HG02610 (cell line): ENCODE results near the gene SLC41A1.

ENCODE experiments used
- ATAC-seq: cut with Tn5 transposase; IDR thresholded peaks from one replicate; pipeline ENCODE4 v1.9.1; 2021; ENCODE audit warnings: mild to moderate bottlenecking, moderate library complexity; ENCODE audit not compliant: unreplicated experiment

The SLC41A1 gene

DNA sequence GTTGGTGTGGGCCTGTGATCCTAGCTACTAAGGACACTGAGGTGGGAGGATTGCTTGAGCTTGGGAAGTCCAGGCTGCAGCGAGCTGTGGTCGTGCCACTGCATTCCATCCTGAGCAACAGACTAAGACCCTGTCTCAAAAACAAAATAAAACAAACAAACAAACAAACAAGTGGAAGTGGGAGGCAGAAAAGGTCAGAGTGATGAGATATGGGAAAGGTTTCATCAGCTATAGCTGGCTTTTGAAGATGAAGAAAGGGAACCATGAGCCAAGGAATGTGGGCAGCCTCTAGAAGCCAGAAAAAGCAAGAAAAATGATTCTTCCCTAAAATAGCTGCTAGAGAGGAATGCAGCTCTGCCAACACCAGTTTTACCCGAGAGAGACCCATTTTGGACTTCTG, 52.4 kb downstream of the SLC41A1 start:
- ATAC-seq: no peak

DNA sequence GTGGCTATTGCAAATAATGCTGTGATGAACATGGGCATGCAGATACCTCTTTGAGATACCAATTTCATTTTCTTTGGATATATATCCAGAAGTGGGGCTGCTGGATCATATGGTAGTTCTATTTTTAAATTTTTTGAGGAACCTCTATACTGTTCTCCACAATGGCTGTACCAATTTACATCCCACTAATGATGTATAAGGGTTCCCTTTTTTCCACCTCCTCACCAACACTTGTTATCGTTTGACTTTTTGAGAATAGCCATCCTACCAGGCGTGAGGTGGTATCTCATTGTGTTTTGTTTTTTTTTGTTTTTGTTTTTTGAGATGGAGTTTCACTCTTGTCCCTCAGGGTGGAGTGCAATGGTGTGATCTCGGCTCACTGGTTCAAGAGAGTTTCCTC, 56.4 kb downstream of the SLC41A1 start:
- no peak for ATAC-seq

DNA sequence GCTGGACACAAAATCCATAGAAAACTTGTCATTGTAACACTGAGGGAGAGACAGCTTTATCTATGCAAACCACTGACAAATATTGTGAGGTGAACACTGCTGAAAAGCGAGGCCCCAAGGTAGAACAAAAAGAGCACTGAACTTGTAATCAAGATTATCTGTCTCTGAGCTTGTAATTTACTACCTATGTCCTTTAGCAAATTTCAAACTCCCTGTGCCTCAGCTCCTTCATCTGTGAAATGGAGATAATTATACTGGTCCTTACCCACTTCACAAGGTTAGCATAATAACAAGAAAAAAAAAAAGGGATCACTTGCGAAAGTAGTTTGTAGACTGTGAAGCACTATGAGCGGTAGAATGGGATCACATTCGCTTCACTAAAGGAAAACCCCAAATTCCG, 58.1 kb downstream of the SLC41A1 start:
- no peak for ATAC-seq

- no peak for ATAC-seq
Observed at GRCh38 chr1:205751036-205751651, 61.9 kb downstream of the SLC41A1 start.

DNA sequence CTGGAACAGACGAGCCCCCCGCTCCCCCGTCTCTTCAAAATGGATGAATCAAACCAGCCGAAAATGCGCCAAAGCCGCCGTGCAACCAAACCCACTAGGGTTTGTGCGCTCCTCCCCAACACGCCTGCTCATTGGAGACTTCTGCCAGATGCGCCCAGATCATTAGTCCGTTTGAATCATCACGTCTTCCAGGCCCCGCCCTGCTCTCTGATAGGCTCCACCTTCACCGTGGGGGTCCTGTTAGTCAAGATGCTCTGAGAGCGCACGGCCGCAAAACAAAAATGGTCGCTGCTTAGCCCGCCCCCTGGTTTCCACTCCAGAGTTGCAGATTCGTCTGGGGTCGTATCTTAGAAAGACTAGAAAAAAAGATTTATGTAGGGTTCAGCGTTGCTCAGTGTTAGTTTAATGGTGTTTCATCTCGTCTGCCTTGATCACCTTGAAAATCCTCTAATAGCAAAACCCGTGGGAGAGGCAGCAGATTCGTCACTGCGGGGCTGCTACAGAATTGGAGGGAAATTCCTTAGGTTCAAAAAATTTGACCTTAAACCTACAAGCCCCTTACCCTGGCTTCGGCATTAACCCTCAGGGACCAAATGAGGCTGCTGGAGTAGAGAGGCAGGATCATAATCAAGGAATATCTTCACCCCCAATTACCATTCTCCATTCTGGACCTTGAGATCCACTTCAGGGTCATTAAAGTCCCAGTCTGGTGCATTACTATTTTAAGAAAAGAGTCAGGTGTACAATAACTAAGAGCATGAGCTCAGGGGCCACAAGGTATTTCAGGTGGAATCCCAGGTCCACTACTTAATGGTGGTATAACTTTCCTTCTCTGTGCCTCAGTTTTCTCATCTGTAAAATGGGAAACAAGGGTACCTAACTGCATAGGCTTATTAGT, 62.6 kb downstream of the SLC41A1 start, which contains the start of gene NUCKS1:
Gene NUCKS1 (minus strand): TSS at position 45 of the 898 bp plus-strand sequence. CDS start 209 bp downstream, outside the sequence.
- peak; percentile 84 for ATAC-seq

- peak; percentile 74 for ATAC-seq
Observed at GRCh38 chr1:205749234-205750137, 63.5 kb downstream of the SLC41A1 start.

DNA sequence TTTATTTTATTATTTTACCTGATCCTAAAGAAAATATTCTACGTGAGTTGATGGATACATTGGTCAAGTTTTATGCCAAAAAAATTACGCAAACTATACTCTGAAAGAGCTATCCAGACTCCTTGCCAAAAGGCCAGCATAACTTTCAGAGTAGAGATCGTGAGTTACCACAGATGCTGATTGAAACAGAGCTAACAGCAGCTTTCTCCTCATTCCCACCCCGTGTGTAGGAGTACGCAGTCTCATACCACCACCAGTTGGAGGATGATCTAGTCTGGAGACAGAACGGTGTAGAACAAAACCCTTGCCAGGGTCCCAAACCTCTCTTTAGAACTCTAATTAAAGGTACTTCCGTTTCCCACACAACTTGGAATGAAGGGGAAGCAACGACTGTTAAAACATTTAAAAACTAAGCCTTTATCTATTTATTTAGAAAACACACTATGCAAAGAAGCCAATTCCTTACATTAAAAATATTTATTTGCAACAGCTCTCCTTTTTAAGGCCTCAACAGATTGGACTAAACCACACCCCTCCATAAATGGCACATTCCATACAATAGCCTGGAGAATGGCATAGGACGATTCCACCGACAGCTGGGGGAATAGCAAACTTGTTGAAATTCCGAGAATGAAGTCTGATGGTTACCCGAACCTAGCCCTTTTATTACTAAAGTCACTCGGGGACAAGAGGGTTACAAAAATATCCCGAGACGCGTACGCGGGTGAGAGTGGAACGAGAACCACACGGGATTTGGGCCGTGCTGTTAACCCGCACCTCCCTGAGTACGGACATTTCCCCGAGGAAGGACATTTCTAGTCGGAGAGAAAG, 64.4 kb downstream of the SLC41A1 start:
- peak; percentile 11 for ATAC-seq

GRCh38 chr1:205746757-205747412, 66.1 kb downstream of the SLC41A1 start:
- no peak for ATAC-seq

GRCh38 chr1:205744403-205744802, 68.6 kb downstream of the SLC41A1 start:
- no peak for ATAC-seq

GRCh38 chr1:205743977-205744376, 69.0 kb downstream of the SLC41A1 start:
- no peak for ATAC-seq

DNA sequence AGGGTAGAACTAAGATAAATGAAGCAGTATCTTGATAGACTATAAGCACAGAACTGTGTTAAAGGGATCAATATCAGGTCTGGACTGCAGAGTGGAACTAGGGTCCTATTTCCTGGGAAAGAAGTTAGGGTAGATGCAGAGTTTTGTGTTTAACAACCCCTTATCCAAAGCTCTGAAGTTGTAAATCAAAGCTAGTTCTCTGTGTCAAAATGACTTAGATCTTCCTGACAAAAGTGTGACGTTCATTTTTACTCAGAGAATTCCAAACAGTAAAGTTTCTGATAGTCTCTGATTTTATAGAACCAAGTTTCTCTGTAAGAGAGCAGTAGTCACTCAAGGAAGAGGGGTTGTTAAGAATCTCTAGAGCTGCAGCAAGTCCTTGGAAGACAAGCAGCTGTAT, 71.3 kb downstream of the SLC41A1 start:
- no peak for ATAC-seq

GRCh38 chr1:205739348-205740160, 73.4 kb downstream of the SLC41A1 start:
- no peak for ATAC-seq
